HEK293 (cell line): ENCODE data around the gene ADPRHL1.

Experiments used
- CTCF ChIP-seq: fragments of 450-650 bp; formaldehyde crosslinking; IDR thresholded peaks from 2 replicates; pipeline ENCODE4 v1.5.1; 2016; ENCODE audit warnings: missing biosample characterization, missing genetic modification characterization
- GFI1B ChIP-seq: fragments of 450-650 bp; formaldehyde crosslinking; IDR thresholded peaks from 2 replicates; pipeline ENCODE4 v1.5.1; 2016; ENCODE audit warnings: missing biosample characterization, missing genetic modification characterization
- REST ChIP-seq: fragments of 450-650 bp; formaldehyde crosslinking; IDR thresholded peaks from 2 replicates; pipeline ENCODE4 v1.5.1; 2016; ENCODE audit warnings: missing biosample characterization, missing genetic modification characterization
- TCF7L2 ChIP-seq: IDR thresholded peaks from 2 replicates; pipeline ENCODE4 v1.6.1; 2011; ENCODE audit warnings: low read depth, mild to moderate bottlenecking, inconsistent platforms, low read length, moderate library complexity, borderline replicate concordance
- WT1 ChIP-seq: fragments of 450-650 bp; formaldehyde crosslinking; IDR thresholded peaks from 2 replicates; pipeline ENCODE4 v1.5.1; 2016; ENCODE audit warnings: missing biosample characterization, missing genetic modification characterization
- YY1 ChIP-seq: fragments of 450-650 bp; formaldehyde crosslinking; IDR thresholded peaks from 2 replicates; pipeline ENCODE4 v1.5.1; 2018; ENCODE audit warnings: missing biosample characterization, missing genetic modification characterization
- ZBTB26 ChIP-seq: fragments of 450-650 bp; formaldehyde crosslinking; optimal IDR thresholded peaks from 2 replicates; pipeline ENCODE3; 2016; ENCODE audit warnings: missing biosample characterization, mild to moderate bottlenecking, missing genetic modification characterization
- ZNF121 ChIP-seq: fragments of 450-650 bp; formaldehyde crosslinking; IDR thresholded peaks from 2 replicates; pipeline ENCODE4 v1.5.1; 2016; ENCODE audit warnings: missing biosample characterization, missing genetic modification characterization
- ZNF292 ChIP-seq: fragments of 450-650 bp; formaldehyde crosslinking; IDR thresholded peaks from 2 replicates; pipeline ENCODE4 v1.5.1; 2016; ENCODE audit warnings: low read depth, missing biosample characterization, missing genetic modification characterization, borderline replicate concordance
- ZNF341 ChIP-seq: fragments of 450-650 bp; formaldehyde crosslinking; IDR thresholded peaks from 2 replicates; pipeline ENCODE4; 2016; ENCODE audit warnings: low read depth, missing biosample characterization, missing genetic modification characterization
- ZNF513 ChIP-seq: fragments of 450-650 bp; IDR thresholded peaks from 2 replicates; pipeline ENCODE4 v1.5.1; 2018; ENCODE audit warnings: missing biosample characterization, missing genetic modification characterization
- ZNF561 ChIP-seq: fragments of 450-650 bp; IDR thresholded peaks from 2 replicates; pipeline ENCODE4 v1.5.1; 2018; ENCODE audit warnings: missing biosample characterization, missing genetic modification characterization, borderline replicate concordance
- ZNF747 ChIP-seq: fragments of 450-650 bp; formaldehyde crosslinking; IDR thresholded peaks from 2 replicates; pipeline ENCODE4 v1.5.1; 2016; ENCODE audit warnings: missing biosample characterization, missing genetic modification characterization

GRCh38 chr13:113394339-113394640 is 59.0 kb downstream of the ADPRHL1 start:
- TF ChIP-seq ZNF121 (tag by site-specific recombination) = no peak
- TF ChIP-seq ZBTB26 (tag by site-specific recombination) = no peak
- TF ChIP-seq ZNF747 (tag by site-specific recombination) = no peak
- TF ChIP-seq YY1 (tag by site-specific recombination) = no peak
- no peak for TF ChIP-seq CTCF (tag by site-specific recombination)
- no peak for TF ChIP-seq WT1 (tag by site-specific recombination)
- TF ChIP-seq ZNF513 (tag by site-specific recombination) = no peak
- no peak for TF ChIP-seq TCF7L2
- TF ChIP-seq ZNF292 (tag by site-specific recombination) = no peak
- no peak for TF ChIP-seq ZNF341 (tag by site-specific recombination)
- no peak for TF ChIP-seq REST (tag by site-specific recombination)
- TF ChIP-seq GFI1B = no peak
- TF ChIP-seq ZNF561 (tag by site-specific recombination) = no peak
